Epidermal melanocyte (primary cell): ENCODE data around the gene ZSWIM1.
"Not testable (repeated sequence)": the region's sequence is repeated elsewhere in the genome, so short reads cannot be mapped to it uniquely, and the experiment has no call there.

Experiments used
- DNase-seq: peaks from one replicate; pipeline ENCODE4 v3.0.0; 2011; ENCODE audit warnings: low spot score; ENCODE audit not compliant: insufficient read length

Gene ZSWIM1

DNA sequence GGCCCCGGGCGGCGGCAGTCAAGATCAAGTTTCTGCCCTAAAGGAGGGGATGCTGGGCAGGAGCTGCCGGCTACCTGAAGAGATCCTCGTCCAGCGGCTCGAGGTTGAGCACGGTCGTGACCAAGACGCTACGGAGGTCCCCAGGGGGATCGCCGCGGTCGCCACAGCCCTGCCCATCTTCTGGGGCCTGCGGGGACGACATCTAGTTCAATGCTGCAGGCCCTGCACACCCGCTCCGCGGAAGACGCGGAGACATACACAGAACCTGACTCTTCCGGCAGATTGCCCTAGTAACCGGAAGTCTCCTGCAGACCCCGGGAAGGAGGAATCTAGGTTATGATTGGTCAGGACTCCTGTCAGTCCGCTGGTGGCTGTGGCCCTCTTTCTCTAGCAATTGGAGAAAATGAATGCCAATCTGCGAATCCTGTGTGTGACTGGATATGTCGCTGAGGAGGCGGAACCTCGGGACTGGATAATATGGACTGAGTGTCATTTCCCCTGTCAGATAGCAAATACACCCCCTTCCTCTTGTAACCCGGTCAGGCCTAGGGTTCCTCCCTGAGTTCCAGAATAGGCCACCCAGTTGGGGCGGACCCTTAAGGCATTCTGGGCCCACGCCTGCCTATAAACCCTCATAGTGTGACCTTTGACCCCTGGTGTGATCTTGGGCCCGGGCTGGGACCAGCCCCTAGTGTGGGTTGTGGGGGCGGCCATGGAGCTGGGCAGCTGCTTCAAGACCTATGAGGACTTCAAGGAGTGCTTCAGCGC lies 23.7 kb upstream of the ZSWIM1 start, which contains the start of the genes ACOT8 and ZSWIM3:
Gene ACOT8, minus strand, starts transcription at position 279 of the 768 bp plus-strand sequence. Its CDS starts 77 bp downstream, at position 202.
Gene ZSWIM3, plus strand, starts transcription at position 501 of the 768 bp plus-strand sequence. Its CDS starts 212 bp downstream, at position 713.
- DNase-seq, result peak; percentile 100

DNA sequence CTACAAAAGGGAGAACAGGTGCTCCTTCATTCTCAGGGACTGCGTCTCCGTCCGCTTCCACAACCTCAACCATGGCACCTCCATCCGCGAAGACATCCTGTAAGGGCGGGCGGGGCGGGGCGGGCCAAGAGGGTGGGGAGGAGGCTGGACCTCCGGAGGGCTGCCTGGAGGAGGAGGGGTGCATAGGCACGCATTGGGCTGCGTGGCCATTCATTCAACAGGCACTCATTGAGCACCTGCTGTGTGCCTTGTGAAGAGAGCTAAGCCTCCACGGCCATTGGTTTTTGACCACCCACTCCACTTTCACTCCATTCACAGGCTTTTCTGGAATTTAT lies 23.2 kb upstream of the ZSWIM1 start:
- no peak for DNase-seq

DNA sequence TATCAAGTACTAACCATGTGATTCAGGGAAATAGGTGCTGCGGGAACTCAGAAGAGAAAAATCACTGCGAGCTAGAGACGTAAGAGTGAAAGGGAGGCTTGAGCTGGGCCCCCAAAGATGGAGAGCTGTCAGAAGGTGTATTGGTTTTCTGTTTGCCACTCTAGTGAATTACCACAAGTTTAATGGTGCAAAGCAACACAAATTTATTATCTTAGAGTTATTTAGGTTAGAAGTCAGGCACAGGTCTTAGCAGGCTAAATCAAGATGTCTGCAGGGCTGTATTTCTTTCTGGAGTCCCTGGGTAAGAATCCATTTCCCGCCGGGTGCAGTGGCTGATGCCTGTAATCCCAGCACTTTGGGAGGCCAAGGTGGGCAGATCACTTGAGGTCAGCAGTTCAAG lies 21.1 kb upstream of the ZSWIM1 start:
- no peak for DNase-seq

DNA sequence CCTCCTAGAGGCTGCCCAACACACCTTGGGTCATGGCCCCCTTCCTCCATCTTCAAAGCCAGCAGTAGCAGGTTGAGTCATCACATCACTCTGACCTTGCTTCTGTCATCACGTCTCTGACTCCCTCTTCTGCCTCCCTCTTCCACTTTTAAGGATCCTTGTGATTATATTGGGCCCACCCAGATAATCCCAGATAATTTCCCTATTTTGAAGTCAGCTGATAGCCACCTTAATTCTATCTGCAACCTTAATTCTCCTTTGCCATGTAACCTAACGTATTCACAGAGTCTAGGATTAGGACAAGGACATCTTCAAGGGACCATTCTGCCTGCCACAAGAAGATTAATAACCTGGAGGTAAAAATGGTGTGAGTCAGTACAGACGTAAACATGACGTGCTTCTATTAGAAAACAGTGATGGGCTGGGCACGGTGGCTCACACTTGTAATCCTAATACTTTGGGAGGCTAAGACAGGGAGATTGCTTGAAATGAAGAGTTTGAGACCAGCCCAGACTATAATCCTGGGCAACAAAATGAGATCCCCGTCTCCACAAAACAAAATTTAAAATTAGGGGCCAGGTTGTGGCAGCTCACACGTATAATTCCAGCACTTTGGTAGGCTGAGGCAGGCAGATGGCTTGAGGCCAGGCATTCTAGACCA lies 20.3 kb upstream of the ZSWIM1 start:
- DNase-seq, result no peak

DNA sequence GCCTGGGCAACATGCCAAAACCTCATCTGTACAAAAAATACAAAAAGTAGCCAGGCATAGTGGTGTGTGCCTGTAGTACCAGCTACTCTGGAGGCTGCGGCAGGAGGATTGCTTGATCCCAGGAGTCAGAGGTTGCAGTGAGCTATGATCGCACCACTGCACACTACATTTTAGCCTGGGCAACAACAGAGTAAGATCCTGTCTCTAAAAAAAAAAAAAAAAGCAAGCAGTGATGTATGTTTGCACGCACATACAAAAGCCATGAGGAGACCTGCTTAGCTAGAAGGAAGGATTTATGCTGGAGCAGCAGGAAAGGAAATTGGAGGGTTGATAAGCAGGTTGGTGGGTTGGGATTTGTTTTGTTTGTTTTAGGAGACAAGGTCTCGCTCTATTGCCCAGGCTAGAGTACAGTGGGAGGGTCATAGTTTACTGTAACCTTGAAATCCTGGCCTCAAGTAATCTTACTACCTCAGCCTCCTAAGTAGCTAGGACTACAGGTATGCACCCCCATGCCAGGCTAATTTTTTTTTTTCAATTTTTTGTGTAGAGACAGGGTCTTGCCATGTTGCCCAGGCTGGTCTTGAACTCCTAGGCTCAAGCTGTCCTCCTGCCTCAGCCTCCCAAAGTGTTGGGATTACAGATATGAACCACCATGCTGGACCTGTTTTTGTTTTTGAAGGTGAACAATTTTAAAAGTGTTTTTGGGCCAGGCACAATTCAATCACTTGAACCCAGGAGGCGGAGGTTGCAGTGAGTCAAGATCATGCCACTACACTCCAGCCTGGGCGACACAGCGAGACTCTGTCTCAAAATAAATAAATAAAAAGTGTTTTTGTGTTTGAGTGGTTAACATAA lies 19.6 kb upstream of the ZSWIM1 start:
- no peak for DNase-seq

DNA sequence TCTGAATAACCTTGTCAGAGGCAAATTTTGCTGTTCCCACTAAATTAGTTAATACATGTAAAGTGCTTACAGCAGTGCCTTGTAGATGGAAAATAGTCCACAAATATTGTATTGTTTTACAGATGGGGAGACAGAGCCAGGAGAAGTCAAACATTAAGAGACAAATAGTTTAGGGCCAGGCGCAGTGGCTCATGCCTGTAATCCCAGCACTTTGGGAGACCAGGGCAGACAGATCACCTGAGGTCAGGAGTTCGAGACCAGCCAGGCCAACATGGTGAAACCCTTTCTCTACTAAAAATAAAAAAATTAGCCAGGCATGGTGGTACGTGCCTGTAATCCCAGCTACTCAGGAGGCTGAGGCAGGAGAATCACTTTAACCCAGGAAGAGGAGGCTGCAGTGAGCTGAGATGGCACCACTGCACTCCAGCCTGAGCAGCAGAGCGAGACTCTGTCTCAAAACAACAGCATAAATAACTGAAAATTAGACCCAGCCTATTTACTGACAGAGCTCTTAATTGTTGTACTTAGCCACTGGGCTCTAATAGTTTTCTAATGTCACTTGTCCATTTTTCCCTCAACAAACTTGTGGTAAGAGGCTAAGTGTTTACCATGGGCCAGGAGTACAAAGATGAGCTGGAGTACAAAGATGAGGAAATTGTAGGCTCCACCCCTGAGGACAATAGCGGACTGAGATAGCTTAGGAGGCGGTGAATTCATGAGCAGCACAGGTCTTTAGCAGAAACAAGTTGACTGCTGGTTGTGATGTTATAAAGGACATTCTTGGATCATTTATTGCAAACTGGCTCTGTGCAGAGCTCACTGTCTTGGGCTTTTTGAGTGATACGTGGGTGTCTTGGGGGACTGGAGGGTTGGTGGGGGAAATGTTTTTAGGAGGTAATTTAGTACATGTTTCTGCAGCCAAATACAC lies 17.2 kb upstream of the ZSWIM1 start:
- no peak for DNase-seq

DNA sequence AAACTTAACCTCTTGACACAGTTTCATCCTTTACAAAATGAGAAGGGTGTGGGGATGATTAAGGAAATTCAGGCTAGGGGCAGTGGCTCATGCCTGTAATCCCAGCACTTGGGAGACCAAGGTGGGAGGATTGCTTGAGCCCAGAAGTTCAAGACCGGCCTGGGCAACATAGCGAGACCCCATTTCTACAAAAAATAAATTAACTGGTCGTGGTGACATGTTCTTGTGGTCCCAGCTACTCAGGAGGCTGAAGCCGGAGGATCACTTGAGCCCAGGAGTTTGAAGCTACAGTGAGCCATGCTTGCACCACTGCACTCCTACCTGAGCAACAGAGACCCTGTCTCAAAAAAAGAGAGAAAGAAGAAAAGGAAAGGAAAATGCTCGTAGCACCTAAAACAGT lies 14.6 kb upstream of the ZSWIM1 start:
- no peak for DNase-seq

DNA sequence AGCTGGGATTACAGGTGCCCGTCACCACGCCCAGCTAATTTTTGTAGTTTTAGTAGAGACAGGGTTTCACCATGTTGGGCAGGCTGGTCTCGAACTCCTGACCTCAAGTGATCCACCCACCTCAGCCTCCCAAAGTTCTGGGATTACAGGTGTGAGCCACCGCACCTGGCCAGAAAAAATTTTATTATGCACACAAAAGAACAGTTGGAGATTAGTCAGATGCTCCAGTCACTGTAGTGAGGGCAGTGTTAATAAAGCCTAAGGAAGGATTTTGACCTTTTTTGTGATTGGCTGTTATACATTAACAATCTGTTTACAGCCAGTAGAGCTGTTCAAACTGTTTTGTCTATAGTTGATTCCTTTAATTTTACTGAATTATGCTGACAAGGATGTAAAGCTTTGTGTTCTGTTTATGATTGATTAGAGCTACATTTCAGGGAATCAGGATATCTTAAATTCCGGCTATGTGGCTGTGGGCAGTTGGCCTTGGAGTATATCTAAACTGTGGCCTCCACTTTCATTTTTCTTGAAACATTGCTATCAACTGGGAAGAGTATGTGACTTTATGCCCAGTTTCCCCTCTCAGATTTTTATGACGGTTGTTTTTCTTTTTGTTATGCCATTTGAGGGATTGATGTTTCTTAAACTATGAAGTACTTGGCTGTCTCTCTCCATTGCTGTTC lies 13.8 kb upstream of the ZSWIM1 start:
- no peak for DNase-seq

DNA sequence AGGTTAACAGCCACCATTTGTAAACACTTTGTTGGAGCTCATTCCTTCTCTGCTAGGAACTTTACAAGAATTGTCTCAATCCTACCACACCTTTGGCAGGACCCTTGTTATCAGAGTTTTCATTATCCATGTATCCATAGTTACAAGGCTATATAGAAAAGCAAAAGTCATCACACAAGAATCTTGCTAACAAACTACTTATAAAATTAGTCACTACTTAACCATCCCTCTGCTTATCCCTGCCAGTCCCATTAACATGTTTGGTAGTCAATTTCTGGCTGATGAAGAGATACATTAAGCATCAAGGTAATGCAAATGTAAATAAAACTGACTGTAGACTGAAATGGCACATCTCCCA lies 13.2 kb upstream of the ZSWIM1 start:
- no peak for DNase-seq

DNA sequence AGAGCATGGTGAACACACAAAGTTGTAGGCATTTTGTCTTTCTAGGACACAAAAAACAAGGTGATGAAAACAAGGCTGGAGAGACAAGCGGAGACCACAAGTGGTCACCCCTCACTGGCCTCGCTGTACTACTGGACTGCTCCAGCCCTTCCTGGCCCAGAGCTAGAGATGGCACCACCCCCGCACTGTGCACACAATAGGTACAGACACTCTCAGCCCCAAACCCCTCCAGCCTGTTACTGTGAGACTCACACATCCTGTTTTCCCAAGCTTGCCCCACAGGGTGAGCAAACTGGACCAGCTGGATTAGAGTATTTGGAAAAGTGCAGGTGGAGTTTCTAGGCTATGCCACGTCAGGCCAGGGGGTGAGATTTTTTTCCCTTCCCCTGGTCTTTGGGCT lies 8.4 kb upstream of the ZSWIM1 start:
- DNase-seq, result no peak

DNA sequence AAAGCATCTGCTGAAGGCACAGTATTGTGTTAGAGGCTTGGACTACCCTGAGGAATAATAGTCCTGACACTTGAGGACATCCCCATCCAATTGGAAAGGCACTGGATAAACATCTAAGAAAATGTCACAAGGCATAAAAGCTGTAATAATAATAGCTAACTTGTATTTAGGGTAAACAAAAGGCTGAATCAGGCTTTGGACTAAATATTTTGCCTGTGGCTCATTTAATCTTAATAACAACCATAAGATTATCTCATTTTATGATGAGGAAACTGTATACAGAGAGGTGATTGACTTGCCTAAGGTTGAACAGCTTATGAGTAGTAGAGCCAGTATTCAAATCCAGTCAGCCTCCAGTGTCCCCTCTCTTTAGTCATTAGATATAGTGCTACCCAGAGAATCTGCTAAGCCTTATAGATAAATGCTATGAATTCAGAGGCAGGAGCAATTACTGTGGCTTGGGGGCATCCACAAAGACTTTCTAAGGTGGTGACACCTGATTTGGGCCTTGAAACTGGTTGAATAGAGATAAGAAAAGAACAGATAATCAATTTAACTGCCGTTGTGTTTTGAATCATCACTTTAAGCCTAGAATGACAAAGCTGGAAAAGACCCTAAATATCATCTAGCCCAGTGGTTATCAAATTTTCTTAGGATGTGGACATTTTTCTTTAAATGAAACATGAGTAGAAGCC lies 7.5 kb upstream of the ZSWIM1 start:
- no peak for DNase-seq

DNA sequence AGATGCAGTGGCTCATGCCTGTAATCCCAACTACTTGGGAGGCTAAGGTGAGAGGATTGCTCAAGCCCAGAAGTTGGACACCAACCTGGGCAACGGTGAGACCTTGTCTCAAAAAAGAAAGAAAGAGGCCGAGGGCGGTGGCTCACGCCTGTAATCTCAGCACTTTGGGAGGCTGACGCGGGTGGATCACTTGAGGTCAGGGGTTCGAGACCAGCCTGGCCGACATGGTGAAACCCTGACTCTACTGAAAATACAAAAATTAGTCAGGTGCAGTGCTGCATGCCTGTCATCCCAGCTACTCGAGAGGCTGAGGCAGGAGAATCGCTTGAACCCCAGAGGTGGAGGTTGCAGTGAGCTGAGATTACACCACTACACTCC lies 6.9 kb upstream of the ZSWIM1 start:
- DNase-seq, result not testable (repeated sequence)

DNA sequence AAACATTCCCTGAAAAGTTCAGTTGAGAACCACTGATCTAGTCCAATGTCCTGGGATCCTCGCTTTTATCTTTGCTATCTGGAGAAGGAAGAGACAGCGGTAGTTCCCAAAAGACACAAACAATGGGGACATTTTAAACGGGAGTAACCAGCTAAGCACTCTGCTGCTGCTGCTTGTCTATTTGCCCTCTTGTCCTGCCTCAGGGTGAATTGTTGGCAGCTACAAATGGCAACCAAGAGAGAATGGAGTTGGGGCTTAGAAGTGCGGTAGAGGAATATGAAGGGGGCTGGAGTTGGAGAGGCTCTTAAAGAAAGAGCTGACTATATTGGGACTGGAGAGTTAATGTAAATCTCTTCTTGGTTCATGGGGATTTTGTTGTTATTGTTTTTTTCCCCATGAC lies 6.5 kb upstream of the ZSWIM1 start:
- no peak for DNase-seq

DNA sequence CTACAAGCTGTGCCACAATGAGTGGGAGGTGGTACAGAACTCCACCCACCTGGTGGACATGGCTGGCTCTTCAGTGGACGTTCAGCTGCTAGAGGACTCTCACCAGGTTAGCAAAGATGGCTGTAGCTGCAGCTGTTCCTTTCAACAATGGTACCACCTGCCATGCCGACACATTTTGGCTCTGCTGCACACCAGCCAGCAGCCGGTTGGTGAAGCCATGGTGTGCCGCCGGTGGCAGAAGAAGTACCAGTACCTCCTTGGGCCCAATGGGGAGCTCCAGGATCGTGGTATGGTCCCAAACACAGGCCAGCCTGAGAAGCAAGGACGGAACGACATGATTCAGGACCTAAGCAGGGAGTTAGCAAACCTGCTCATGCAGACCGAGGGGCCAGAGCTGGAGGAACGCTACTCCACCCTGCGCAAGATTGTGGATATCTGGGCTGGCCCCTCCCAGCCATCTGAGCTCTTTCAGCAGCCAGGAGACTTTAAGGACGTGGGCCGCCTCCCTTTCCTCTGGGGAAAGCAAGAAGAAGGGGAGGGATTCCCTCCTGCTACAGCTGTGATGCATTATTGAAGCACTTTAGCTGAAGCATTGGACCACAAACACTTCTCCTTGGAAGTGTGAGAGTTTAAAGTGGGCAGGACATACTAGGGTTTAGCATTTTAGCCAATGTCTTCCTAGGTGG lies 2.8 kb upstream of the ZSWIM1 start:
- no peak for DNase-seq

DNA sequence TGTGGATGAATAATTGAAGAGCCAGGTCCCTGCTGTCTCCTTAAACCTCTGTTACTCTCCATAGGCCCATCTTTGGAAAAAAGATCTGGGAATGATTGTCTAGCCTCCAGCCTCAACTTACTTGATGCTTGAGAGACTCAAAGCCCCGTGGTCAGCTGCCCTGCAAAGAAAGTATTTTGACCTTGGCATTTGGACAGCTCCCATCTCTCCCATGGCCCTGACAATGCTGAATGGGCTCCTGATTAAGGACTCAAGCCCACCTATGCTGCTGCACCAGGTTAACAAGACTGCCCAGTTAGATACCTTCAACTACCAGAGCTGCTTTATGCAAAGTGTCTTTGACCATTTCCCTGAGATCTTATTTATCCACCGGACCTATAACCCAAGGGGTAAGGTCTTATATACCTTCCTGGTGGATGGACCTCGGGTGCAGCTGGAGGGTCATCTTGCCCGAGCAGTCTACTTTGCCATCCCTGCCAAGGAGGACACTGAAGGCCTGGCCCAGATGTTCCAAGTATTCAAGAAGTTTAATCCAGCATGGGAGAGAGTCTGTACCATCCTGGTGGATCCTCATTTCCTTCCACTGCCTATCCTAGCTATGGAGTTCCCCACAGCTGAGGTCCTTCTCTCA lies 1.6 kb downstream of the ZSWIM1 start:
- no peak for DNase-seq

DNA sequence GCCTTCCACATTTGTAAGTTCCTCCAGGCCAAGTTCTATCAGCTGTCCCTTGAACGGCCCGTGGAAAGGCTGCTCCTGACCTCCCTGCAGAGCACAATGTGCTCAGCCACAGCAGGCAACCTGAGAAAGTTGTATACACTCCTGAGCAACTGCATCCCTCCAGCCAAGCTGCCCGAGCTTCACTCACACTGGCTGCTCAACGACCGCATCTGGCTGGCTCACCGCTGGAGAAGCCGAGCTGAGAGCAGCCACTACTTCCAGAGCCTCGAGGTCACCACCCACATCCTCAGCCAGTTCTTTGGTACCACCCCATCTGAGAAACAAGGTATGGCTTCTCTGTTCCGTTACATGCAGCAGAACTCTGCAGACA lies 2.1 kb downstream of the ZSWIM1 start:
- DNase-seq, result no peak

DNA sequence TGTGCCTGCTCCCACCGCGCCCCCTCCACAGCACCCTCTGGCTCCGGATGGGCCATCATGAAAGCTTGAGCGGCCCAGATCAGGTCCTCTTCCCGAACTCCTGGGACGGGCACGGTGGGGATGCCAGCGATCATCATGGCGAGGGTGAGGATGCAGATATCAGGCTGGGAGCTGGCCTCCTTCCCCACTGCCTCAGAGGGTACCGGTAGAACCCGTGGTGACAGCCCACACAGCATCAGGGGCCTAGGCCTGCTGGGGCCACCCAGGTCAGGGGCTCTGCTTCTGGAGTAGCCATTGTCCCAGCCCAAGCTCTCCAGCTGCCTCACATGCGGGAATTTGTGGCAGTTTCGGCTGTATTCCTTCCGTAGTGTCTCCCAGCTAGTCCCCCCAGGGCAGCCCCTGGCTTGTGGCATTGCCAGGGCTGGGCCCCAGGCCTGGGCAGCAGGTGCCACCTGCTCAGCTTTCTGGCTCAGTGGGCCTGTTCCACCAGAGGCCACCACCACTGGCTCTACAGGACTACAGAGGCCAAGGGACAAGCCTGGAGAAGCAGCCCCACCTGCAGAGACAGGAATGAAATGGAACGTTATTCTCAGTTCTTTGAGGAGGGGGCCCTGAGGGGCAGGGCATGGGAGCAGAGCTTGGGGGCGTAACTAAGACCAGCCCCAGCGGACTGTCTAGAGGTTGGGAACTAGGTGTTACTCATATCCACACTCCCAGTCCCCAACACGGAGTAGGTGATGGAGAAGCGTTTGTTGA lies 5.7 kb downstream of the ZSWIM1 start:
- DNase-seq, result no peak

DNA sequence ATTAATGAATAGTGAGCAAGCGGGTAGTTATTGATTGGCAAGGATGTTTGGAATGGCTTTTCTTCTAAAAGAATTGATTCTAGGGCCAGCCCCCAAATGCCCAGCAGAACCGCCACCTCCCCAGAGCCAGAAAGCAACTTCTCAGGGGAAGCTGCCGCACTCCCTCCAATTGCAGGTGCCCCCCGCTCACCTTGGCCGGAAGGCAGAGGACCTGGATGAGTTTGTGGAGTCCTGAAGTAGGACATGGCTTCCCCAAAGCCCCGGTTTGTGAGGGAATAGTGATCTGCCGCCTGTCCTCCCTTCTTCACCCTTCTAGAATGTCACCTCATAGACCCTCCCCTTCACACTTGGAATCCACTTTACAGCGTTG lies 6.3 kb downstream of the ZSWIM1 start, which contains the start of gene SPATA25:
Gene SPATA25, minus strand, starts transcription at position 277 of the 370 bp plus-strand sequence. Its CDS starts 32 bp downstream, at position 245.
- no peak for DNase-seq
